ENCODE measurements around the gene TNFSF4.

TNFSF4 gene

DNA sequence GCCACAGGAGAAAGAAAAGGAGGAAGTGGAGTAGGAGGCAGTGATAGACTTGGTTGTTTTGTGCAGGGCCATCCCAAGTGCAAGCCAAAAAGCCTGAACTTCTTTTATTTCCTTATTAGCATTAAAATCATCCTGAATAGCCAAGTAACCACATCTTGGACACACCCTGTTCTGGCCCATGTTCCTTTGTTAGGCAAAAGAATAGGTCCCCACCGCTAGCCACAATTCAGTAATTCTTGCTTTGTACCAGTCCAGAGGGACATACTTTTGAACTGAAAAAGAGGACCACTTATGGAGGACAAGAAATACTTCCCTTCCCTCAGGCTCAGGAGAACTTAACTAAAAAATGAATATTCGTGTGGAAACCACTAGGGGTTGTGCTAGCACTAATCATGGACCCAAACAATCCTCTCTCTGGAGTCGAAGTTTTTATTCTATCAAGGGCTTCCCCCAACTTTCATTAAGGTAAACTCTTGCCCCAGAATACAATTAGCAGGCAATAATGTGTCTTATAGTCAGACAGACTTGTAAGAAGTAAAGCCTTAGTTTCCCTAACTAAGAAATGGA lies 19.4 kb downstream of the TNFSF4 start:
- Histone ChIP-seq H3K27ac (ENCODE audit: low read length) (no peak overlapping the region), H2AFZ (ENCODE audit: low read depth, low read length) (no peak overlapping the region), H3K4me1 (ENCODE audit: low read length) (peaks cover 18% of the 10 kb centered on the region), H3K79me2 (ENCODE audit: low read length) (no peaks in the 10 kb centered on the region), H3K4me3 (ENCODE audit: low read length) (no peak overlapping the region), H3K4me2 (ENCODE audit: low read length) (no peak overlapping the region), H3K27me3 (ENCODE audit: low read depth, low read length) (no peaks in the 10 kb centered on the region), H4K20me1 (ENCODE audit: insufficient read depth, low read length) (no peaks in the 10 kb centered on the region), H3K9ac (ENCODE audit: low read length) (no peak overlapping the region), H3K36me3 (replicated peaks; ENCODE audit: low read depth, low read length) (no peaks in the 10 kb centered on the region), H3K9me3 (ENCODE audit: insufficient read depth, low read length) (no peaks in the 10 kb centered on the region; the same call in 1 of the 2 replicates)
- TF ChIP-seq, protein P1, sequence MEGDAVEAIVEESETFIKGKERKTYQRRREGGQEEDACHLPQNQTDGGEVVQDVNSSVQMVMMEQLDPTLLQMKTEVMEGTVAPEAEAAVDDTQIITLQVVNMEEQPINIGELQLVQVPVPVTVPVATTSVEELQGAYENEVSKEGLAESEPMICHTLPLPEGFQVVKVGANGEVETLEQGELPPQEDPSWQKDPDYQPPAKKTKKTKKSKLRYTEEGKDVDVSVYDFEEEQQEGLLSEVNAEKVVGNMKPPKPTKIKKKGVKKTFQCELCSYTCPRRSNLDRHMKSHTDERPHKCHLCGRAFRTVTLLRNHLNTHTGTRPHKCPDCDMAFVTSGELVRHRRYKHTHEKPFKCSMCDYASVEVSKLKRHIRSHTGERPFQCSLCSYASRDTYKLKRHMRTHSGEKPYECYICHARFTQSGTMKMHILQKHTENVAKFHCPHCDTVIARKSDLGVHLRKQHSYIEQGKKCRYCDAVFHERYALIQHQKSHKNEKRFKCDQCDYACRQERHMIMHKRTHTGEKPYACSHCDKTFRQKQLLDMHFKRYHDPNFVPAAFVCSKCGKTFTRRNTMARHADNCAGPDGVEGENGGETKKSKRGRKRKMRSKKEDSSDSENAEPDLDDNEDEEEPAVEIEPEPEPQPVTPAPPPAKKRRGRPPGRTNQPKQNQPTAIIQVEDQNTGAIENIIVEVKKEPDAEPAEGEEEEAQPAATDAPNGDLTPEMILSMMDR (IDR thresholded peaks at IDR 0.05; ENCODE audit: low read depth, low read length), result no peak
- TF ChIP-seq EZH2phosphoT487 (IDR thresholded peaks at IDR 0.05; ENCODE audit: low read depth), result no peak

DNA sequence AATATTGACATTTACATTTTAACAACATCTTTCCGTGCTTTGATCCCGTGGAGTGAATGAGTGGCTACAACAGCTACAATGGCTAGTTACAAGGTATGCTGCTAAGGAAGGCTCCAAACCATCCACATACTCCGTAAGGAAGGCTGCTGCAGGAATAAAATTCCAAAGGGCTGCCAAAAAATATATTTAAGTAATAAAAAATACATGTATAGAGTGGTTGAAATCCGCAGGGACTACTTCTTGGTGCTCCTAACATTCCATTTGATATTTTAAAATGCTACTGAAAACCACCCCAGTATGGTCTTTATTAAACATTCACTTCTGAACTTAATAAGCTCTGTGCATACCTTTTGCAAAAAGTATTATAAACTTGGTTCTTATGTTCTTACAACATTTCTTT lies 25.3 kb downstream of the TNFSF4 start:
- Histone ChIP-seq H3K4me1 (ENCODE audit: low read length) (no peaks in the 10 kb centered on the region), H3K36me3 (replicated peaks; ENCODE audit: low read depth, low read length) (no peaks in the 10 kb centered on the region), H3K4me2 (ENCODE audit: low read length) (no peak overlapping the region), H3K9ac (ENCODE audit: low read length) (no peak overlapping the region), H2AFZ (ENCODE audit: low read depth, low read length) (no peak overlapping the region), H3K79me2 (ENCODE audit: low read length) (no peaks in the 10 kb centered on the region), H3K27ac (ENCODE audit: low read length) (no peak overlapping the region), H3K4me3 (ENCODE audit: low read length) (no peak overlapping the region), H3K27me3 (ENCODE audit: low read depth, low read length) (no peaks in the 10 kb centered on the region), H4K20me1 (ENCODE audit: insufficient read depth, low read length) (no peaks in the 10 kb centered on the region), H3K9me3 (ENCODE audit: insufficient read depth, low read length) (0 out of 2 replicates have a peak, but pooled peaks cover 3% of the 10 kb centered on the region)
- TF ChIP-seq, protein P1 (IDR thresholded peaks at IDR 0.05; ENCODE audit: low read depth, low read length), result no peak
- no peak for TF ChIP-seq EZH2phosphoT487 (IDR thresholded peaks at IDR 0.05; ENCODE audit: low read depth)

DNA sequence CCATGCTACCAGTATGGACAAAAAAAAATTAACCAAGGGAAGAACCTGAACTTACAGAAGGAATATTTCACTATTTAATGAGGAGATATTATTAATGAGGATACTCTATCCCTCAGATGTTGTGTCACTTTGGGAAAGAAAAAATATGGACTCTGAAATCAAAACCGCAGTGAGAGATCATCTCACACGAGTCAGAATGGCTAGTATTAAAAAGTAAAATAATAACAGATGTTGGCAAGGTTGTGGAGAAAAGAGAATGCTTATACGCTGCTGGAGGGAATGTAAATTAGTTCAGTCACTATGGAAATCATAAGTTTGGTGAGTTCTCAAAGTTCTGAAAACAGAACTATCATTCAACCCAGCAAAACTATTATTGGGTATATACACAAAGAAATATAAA lies 30.9 kb downstream of the TNFSF4 start:
- no peak for TF ChIP-seq EZH2phosphoT487 (IDR thresholded peaks at IDR 0.05; ENCODE audit: low read depth)
- TF ChIP-seq, protein P1 (IDR thresholded peaks at IDR 0.05; ENCODE audit: low read depth, low read length), result no peak
- H2AFZ ChIP-seq (ENCODE audit: low read depth, low read length), result no peak overlapping the region
- no peaks in the 10 kb centered on the region for H3K4me1 ChIP-seq (ENCODE audit: low read length)
- no peak overlapping the region for H3K4me2 ChIP-seq (ENCODE audit: low read length)
- peaks cover 37% of the 10 kb centered on the region for H3K9me3 ChIP-seq (ENCODE audit: insufficient read depth, low read length)
- H3K36me3 ChIP-seq (replicated peaks; ENCODE audit: low read depth, low read length), result peaks cover 5% of the 10 kb centered on the region
- no peak overlapping the region for H3K27ac ChIP-seq (ENCODE audit: low read length)
- no peaks in the 10 kb centered on the region for H3K79me2 ChIP-seq (ENCODE audit: low read length)
- H3K4me3 ChIP-seq (ENCODE audit: low read length), result no peak overlapping the region
- no peak overlapping the region for H3K9ac ChIP-seq (ENCODE audit: low read length)
- H3K27me3 ChIP-seq (ENCODE audit: low read depth, low read length), result no peaks in the 10 kb centered on the region
- H4K20me1 ChIP-seq (ENCODE audit: insufficient read depth, low read length), result no peaks in the 10 kb centered on the region

DNA sequence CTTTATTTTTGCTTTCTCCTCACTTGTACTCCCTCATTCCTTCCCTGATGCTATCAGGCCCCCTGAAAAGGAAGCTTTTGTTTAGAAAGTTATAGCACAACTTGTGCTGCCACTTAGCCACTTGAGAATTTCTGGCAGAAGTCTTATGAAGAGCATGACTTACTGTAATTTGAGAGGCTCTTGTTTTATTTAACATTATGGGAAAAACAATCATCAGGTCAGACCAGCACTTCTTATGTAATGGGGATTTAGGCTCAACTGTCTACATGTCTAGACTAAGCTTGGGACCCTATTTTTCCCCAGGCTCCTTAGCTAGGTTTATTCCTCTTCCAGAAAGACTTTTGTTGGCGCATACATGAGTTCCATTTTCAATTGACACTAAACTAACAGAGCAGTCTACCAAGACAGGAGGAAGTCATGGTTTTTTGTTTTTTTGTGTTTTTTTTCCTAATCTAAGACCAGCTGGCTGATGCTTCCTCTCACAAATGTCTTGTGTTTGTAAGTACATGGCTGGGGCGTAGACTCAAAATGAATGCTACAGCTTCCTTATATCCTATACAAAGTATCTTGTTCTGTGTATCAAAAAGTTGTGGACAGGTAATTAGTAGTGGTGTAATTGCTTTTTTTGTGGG lies 31.5 kb downstream of the TNFSF4 start:
- H3K27ac ChIP-seq (ENCODE audit: low read length), result no peak overlapping the region
- H3K9ac ChIP-seq (ENCODE audit: low read length), result no peak overlapping the region
- H3K9me3 ChIP-seq (ENCODE audit: insufficient read depth, low read length), result peaks cover 43% of the 10 kb centered on the region
- H4K20me1 ChIP-seq (ENCODE audit: insufficient read depth, low read length), result no peaks in the 10 kb centered on the region
- TF ChIP-seq, protein P1 (IDR thresholded peaks at IDR 0.05; ENCODE audit: low read depth, low read length), result no peak
- no peak for TF ChIP-seq EZH2phosphoT487 (IDR thresholded peaks at IDR 0.05; ENCODE audit: low read depth)
- H3K36me3 ChIP-seq (replicated peaks; ENCODE audit: low read depth, low read length), result peaks cover 5% of the 10 kb centered on the region
- H3K4me1 ChIP-seq (ENCODE audit: low read length), result no peaks in the 10 kb centered on the region
- no peak overlapping the region for H2AFZ ChIP-seq (ENCODE audit: low read depth, low read length)
- H3K79me2 ChIP-seq (ENCODE audit: low read length), result no peaks in the 10 kb centered on the region
- no peaks in the 10 kb centered on the region for H3K27me3 ChIP-seq (ENCODE audit: low read depth, low read length)
- H3K4me2 ChIP-seq (ENCODE audit: low read length), result no peak overlapping the region
- H3K4me3 ChIP-seq (ENCODE audit: low read length), result no peak overlapping the region

All from OCI-LY3 (cell line).